ENCODE results near the gene RNASE11. TPM values are rescaled to one million over a fixed set of nuclear protein-coding genes. Genes with fewer than 3 reads are reported as not detected.

The RNASE11 gene
- total and polyA plus RNA-seq, 4 donors: not detected

GRCh38 chr14:20618271-20618749 is 30.5 kb upstream of the RNASE11 start:
- H3K9me3 ChIP-seq (ENCODE audit: control insufficient read depth in 4 of 4, low read length in 3 of 4): no peaks in the 10 kb centered on the region
- WGBS: 62% methylated on average over 4 of the region's 4 CpGs
- peaks cover 0 to 15% (median 6%) of the 10 kb centered on the region in 4 donors for H3K4me1 ChIP-seq (ENCODE audit: control insufficient read depth in 4 of 4, insufficient read depth in 4 of 4, low read length in 3 of 4)
- TF ChIP-seq NR2F2 (IDR thresholded peaks at IDR 0.05) (no peak), FOXA1 (IDR thresholded peaks at IDR 0.05) (no peak), YY1 (IDR thresholded peaks at IDR 0.05) (no peak), MAX (IDR thresholded peaks at IDR 0.05) (no peak), JUND (IDR thresholded peaks at IDR 0.05) (no peak), FOXA2 (IDR thresholded peaks at IDR 0.05) (no peak)
- TF ChIP-seq, protein P1, sequence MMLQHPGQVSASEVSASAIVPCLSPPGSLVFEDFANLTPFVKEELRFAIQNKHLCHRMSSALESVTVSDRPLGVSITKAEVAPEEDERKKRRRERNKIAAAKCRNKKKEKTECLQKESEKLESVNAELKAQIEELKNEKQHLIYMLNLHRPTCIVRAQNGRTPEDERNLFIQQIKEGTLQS (IDR thresholded peaks at IDR 0.05): no peak
- no peak overlapping the region for H3K4me3 ChIP-seq (ENCODE audit: low read depth in 1 of 3, low read length in 3 of 3)
- H3K9ac ChIP-seq (ENCODE audit: low read depth in 1 of 2, low read length in 2 of 2): no peak overlapping the region
- no peaks in the 10 kb centered on the region for H3K27me3 ChIP-seq (ENCODE audit: control insufficient read depth in 4 of 4, insufficient read depth in 4 of 4, low read length in 3 of 4)
- H3K27ac ChIP-seq (ENCODE audit: low read depth in 1 of 2, low read length in 2 of 2): no peak overlapping the region
- no peaks in the 10 kb centered on the region for H3K36me3 ChIP-seq (ENCODE audit: control insufficient read depth in 4 of 4, insufficient read depth in 3 of 4, low read depth in 1 of 4, low read length in 3 of 4)
- no peak for DNase-seq (ENCODE audit: low spot score)

DNA sequence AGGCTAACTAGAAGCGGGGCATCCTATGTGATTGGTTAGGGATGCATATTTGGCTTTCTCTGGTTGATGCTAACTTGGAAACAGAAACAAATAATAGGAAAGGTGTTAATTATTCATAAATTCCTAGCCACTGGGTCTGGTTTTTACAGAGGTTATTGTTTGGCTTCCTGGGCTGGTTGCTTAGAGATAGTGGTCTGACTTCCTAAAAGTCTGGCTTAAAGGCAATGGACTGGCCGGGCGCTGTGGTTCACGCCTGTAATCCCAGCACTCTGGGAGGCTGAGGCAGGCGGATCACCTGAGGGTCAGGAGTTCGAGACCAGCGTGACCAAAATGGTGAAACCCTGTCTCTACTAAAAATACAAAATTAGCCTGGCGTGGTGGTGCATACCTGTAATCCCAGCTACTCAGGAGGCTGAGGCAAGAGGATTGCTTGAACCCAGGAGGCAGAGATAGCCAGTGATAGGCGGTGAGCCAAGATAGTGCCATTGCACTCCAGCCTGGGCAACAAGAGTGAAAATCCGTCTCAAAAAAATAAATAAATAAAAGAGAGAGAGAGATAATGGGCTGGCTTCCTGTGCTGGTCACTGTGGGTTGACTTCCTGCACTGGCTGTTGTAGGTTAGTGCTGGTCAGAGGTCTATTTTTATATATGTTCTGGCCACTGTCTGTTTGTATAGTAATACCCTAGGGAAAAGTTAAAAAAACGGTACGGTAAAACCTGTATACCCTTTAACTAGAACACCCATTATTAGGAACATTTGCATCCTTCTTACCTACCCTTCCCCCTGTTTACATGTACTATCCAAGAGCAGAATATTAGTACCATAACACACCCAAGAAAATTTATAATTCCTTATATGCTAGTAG is 29.6 kb upstream of the RNASE11 start:
- WGBS: 79% methylated on average over 12 of the region's 12 CpGs
- H3K27ac ChIP-seq (ENCODE audit: low read depth in 1 of 2, low read length in 2 of 2): no peak overlapping the region
- TF ChIP-seq NR2F2 (IDR thresholded peaks at IDR 0.05): no peak
- TF ChIP-seq RXRA (IDR thresholded peaks at IDR 0.05): no peak
- TF ChIP-seq, protein P2, sequence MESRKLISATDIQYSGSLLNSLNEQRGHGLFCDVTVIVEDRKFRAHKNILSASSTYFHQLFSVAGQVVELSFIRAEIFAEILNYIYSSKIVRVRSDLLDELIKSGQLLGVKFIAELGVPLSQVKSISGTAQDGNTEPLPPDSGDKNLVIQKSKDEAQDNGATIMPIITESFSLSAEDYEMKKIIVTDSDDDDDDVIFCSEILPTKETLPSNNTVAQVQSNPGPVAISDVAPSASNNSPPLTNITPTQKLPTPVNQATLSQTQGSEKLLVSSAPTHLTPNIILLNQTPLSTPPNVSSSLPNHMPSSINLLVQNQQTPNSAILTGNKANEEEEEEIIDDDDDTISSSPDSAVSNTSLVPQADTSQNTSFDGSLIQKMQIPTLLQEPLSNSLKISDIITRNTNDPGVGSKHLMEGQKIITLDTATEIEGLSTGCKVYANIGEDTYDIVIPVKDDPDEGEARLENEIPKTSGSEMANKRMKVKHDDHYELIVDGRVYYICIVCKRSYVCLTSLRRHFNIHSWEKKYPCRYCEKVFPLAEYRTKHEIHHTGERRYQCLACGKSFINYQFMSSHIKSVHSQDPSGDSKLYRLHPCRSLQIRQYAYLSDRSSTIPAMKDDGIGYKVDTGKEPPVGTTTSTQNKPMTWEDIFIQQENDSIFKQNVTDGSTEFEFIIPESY (IDR thresholded peaks at IDR 0.05): no peak
- no peak for TF ChIP-seq REST (IDR thresholded peaks at IDR 0.05)
- TF ChIP-seq GABPA (IDR thresholded peaks at IDR 0.05 in 1 of 2, conservative IDR thresholded peaks at IDR 0.05 in 1 of 2): no peak
- TF ChIP-seq FOXA2 (IDR thresholded peaks at IDR 0.05): no peak
- TF ChIP-seq YY1 (IDR thresholded peaks at IDR 0.05): no peak
- TF ChIP-seq TAF1 (conservative IDR thresholded peaks at IDR 0.05): no peak
- peaks cover 0 to 24% (median 13%) of the 10 kb centered on the region in 4 donors for H3K4me1 ChIP-seq (ENCODE audit: control insufficient read depth in 4 of 4, insufficient read depth in 4 of 4, low read length in 3 of 4)
- H3K4me3 ChIP-seq (ENCODE audit: low read depth in 1 of 3, low read length in 3 of 3): no peak overlapping the region
- H3K9me3 ChIP-seq (ENCODE audit: control insufficient read depth in 4 of 4, low read length in 3 of 4): no peaks in the 10 kb centered on the region
- H3K27me3 ChIP-seq (ENCODE audit: control insufficient read depth in 4 of 4, insufficient read depth in 4 of 4, low read length in 3 of 4): no peaks in the 10 kb centered on the region
- no peak overlapping the region for H3K9ac ChIP-seq (ENCODE audit: low read depth in 1 of 2, low read length in 2 of 2)
- no peaks in the 10 kb centered on the region for H3K36me3 ChIP-seq (ENCODE audit: control insufficient read depth in 4 of 4, insufficient read depth in 3 of 4, low read depth in 1 of 4, low read length in 3 of 4)
- DNase-seq (ENCODE audit: low spot score): no peak

Measured in liver (tissue), 9 donors.